Activated CD8-positive, alpha-beta memory T cell treated with anti-CD3 and anti-CD28 coated beads for 36 hours (primary cell): ENCODE measurements around the gene SLC22A23. TPM values are rescaled to one million over a fixed set of nuclear protein-coding genes. Genes with fewer than 3 reads are reported as not detected.

Experiments
- CTCF ChIA-PET: fragments of 350-600 bp; sonication (Branson Sonifier 250); formaldehyde crosslinking; loops from one replicate; lab custom pipeline; 2021; ENCODE audit warnings: antibody characterized with exemption; lab: Charles Lee
- POLR2A ChIA-PET: fragments of 350-600 bp; sonication (Branson Sonifier 250); formaldehyde crosslinking; loops from one replicate; lab custom pipeline; 2021; ENCODE audit warnings: antibody characterized with exemption; lab: Charles Lee
- total RNA-seq, 2 experiments: library from RNA; stranded (reverse); gene quantifications; one replicate each; pipeline ENCODE4 v1.2.3, GENCODE V29; 2021

The SLC22A23 gene
- total RNA-seq, 2 experiments from 2014 or later: 0.15 to 0.17 TPM

DNA sequence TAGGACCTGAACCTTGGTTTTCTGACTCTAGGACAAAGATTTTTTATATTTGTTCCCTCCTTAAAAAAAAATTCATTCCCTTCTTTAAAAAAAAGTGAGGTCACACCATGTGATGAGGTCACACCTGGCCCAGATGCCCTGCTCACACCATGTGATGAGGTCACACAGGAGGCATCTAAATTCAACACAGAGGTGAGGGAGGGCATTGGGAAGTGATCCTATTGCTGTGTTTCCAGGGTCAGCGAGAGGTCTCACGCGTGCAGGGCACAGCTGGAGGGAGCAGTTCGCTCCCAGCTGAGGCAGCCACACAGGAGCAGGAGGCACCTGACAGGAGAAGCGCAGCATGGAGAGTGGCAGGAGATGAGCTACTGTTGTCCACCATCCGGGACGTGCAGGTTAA lies 92.5 kb downstream of the SLC22A23 start:
- ChIA-PET POLR2A (no interaction called here), CTCF (no interaction called here)

DNA sequence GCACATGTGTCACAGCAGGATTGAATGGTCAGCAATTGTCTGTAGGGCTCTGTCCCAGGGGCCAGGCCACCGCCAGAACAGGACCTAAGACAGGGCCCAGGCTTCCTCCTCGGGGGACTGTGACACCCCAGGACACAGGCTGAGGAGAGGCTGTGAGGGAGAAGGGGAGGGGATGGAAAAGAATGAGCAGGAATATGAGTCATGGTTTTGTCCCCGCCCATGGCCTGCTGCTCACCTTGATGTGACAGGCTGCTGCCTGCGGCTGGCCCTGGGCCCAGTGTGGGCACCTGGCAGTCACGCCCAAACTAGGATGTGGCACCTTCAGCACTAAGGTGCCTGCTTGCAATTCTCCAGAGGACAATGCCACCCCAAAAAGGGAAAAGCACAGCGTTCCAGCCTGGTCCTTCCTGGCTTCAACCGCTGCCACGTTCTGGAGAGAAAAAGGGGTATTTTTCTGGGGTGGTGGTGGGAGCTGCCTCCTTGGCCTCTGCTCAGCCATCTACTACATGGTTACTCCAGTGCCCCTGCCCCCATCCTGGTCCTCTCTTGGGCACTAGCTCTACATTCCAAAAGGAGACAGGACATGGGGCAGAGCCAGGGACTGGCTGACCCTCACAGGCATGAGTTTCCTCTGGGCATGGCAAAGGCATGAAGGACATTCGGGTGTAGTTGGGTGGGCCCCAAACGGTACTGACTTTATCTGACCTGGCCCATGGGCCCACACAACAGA lies 93.4 kb downstream of the SLC22A23 start:
- POLR2A ChIA-PET: no interaction called here
- CTCF ChIA-PET: no interaction called here

DNA sequence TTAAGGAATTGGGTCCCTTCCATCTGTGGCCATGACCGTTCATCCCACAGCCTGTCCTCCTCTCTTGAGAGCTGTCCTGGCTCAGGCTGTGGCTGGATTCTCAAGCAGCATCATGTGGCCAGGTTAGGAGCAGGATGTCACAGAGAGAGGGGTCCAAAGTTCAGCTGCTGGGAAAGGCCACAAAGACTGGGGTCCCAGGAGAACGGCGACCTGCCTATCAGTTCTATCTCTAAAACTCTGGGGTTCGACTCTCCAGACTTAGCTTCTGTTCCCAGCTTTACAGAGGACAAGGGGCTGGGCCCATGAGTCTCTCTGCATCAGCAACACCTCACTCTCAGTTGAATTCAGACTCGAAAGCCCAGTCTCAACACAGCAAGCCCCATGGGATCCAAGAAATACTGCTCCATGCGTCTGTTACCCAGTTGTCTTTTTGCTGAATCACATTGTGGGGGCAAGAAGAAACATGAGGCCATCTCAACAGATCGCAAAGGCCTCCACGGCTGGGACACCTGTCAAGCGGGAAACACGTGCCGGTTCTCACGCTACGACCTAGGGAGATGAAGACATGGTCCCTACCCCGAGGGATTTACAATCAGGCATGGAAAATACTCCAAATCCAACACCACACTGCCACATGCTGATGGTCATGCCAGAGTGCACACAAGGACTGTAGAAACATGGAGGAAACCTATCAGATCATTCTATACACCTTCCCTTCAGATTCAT lies 95.4 kb downstream of the SLC22A23 start:
- ChIA-PET CTCF (no interaction called here), POLR2A (no interaction called here)

DNA sequence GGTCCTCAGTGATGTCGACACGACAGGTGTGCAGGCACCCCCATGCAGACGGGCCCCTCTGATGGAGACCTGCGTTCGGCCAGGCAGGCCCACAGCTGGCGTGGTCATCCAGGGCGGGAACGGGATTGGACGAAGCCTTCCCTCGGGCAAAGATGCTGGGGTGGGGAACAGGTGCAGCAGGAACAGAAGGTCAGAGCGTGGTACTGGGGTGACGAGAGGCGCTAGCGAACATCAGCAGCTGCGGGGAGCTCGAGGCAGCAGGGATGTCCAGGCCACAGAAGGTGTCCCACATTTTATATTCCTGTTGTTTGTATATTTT lies 96.2 kb downstream of the SLC22A23 start:
- CTCF ChIA-PET: no interaction called here
- POLR2A ChIA-PET: interaction anchor here (0.6 kb wide), 1 partner anchor 59 kb away, joined by 3 read pairs; no protein-coding TSS in a partner anchor

DNA sequence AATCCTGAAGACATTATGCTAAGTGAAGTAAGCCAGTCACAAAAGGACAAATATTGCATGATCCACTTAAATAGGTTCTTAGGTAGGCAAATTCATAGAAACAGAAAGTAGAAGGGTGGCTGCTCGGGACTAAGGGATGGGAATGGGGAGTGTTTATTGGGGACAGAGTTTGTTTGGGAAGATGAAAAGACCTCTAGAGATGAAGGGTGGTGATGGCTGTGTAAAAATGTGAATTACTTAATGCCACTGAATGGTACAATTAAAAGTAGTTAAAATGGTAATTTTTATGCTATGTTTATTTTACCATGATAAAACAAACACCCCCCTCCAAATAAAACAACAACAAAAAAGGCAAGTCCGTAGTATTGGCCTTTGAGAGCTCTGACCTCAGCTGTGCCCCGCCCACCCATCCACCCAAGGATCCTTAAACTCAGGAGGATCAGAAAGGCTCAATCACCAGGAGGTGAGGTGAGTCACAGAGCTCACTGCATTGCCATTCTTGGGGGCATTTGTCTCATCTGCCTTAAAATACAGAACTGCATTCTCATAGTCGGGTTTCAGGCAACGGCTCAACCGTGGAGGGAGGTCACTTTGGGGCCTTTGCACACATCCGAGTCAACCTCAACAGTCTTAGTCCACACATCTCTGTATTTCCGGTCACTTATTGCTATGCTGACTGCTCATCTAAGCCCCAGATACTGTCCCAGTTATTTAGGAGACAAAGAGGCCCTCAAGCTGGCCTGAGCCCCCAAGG lies 96.7 kb downstream of the SLC22A23 start:
- CTCF ChIA-PET: no interaction called here
- POLR2A ChIA-PET: interaction anchor here (0.6 kb wide), 1 partner anchor 59 kb away, joined by 3 read pairs; no protein-coding TSS in a partner anchor

DNA sequence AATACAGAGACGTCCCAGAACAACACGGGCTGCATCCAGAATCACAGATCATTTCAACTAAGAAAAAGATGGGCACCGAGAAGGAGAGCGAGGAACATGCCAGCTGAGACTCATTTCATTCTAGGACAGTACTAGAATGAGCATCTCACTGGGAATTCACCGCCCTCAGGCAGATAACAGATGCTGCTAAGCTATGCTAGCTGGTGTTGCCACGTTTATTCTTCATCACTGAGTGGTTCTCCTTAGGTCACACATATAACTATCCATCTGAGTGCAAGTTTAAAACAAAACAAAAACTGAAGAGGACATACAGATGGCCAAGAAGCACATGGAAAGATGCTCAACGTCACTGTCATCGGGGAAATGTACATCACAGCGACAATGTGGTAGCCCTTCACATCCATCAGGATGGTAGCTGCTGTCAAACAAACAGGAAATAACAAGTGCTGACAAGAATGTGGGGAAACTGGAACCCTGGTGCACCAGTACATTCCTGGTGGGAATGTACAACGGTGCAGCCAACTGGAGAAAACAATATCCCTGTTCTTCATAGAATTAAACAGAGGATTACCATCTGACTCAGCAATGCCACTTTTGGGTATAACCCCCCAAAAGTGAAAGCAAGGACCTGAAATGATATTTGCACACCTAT lies 97.6 kb downstream of the SLC22A23 start:
- ChIA-PET CTCF (no interaction called here), POLR2A (no interaction called here)

DNA sequence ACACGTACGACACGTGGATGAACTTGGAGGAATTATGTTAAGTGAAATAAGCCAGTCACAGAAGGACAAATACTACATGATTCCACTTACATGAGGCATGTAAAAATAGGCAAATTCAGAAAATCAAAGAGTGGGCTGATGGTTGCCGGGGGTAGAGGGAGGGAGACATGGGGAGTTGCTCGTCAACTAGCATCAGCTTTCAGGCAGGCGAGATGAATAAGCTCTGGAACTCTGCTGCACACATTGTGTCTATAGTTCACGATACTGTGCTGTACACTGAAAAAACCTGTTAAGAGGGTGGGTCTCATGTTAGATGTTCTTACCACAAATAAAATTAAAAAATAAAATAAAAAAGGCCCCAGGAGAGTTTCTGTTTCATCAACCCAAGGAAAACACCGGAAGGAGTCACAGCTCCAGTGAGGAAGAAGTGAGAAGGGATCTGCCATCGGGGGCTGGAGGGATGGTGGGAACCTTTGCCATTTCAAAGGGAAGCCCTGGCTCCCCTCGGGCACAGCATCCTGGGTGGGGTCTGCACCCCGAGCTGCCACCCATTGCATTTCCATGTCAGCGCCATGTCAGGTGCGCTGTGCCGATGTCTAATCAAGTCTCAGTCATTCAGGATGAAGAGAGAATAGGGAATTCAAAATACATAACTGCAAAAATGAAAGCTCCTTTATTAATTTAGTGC lies 98.3 kb downstream of the SLC22A23 start:
- ChIA-PET CTCF (no interaction called here), POLR2A (no interaction called here)

DNA sequence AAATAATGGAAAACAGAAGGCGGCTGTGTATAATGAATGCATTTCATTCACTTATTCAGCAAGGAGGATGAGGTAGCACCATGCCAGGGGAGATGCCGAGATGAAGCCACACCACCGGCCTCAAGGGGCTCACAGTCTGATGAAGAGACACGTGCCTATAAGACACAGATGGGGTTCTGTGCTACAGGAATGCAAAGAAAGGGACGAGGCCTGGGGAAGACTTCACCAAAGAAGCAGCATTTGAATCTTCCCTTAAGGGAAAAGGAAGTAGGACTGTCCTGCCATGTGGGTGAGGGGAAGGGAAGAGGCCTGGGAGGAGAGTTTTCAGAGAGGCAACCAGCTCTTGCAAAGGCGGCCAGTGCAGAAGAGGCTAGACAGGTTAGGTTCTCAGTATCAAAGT lies 99.2 kb downstream of the SLC22A23 start:
- ChIA-PET CTCF (no interaction called here), POLR2A (no interaction called here)

DNA sequence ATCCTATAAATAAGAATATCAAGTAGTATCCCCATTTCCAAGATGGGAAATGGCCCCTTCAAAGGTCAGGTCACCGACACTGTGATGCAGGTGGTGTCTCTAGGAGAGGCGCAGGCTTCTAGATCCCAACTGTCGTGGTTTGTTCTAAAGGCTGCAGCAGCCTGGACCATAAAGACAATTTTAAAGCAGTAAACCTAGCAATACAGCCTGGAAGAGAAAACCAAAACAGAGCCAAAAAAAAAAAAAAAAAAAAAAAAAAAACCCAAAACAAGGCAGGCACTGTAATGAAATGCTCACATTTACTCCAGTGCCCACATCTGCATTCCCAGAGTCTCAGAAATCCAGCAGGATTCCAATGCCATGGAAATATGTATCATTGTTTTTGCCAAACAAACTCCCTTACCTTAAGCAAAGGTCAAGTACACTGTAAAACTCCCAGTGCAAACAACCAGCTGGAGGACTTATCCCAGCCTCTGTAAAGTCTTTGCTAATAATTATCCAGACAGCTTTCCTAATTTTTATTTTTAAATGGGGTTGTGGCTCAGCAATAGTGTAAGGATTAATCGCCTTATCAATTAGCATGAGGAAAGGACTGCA lies 99.9 kb downstream of the SLC22A23 start:
- ChIA-PET POLR2A (no interaction called here), CTCF (no interaction called here)

DNA sequence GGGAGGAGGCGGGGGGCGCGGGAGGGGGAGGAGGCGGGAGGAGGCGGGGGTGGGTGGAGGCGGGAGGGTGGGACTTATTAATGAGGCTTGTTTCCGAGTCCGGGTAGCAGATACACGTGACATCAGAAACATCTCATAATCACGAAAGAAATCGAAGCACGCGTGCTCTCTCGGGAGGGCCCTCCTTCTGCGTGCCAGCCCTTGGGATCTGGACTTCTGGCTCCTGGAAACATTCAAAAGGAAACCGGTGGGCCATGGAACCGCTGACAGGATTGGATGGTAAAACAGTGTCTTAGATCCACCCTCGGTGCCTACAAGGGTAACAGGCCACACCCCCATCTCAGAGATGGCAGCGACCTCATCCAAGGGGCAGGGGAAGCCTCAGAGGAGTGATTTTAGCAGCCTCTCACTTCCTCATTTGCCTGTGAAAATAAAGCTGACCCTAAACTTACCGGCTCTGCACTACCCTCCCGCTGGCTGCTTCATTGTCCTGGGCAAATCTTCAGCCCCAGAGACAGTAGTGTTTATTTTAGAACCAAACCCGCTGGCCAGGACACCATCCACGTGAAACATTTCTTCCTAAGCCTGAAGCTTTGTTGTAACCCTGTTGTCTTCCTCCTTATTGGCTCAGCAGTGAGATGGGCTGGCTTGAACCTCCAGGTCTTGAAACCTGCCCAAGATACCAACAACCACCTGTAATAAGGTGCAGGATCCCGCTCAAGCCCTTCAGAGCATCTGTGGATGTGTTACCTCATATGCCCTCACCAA lies 100.6 kb downstream of the SLC22A23 start:
- ChIA-PET CTCF (interaction anchor here (0.6 kb wide), 1 partner anchor 1116 kb away, joined by 5 read pairs; no protein-coding TSS in a partner anchor), POLR2A (no interaction called here)

DNA sequence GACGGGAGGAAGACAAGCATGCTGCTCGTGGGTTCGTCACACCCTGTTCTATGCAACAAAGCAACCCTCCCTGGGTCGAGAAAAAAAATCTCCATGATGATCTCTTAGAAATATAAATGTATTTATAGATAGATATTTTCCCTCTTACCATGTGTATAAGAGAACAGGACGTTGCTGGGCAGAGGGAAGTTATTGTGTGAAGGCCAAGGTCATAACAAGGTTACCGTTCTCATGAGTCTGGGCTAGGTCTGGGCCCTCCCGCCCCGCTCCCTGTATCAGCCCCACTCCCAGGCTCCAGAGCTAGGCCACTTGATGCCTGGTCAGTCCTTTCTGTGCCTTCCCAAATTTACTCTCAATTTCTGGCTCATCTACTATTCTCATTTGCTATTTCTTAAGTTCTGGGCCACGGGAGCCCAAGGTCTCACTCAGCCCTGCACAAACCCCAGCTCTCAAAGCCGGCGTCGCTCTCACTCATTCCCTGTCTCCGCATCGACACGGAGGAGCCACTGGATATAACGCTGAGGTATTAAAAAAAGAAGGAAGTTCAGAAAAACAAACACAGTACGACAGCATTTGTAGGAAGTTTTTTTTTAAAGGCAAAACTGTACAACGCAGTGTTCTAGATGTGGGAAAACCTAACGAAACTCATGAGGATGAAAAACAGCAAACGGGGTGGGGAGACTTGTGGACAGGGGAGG lies 101.3 kb downstream of the SLC22A23 start:
- ChIA-PET POLR2A (no interaction called here), CTCF (no interaction called here)

DNA sequence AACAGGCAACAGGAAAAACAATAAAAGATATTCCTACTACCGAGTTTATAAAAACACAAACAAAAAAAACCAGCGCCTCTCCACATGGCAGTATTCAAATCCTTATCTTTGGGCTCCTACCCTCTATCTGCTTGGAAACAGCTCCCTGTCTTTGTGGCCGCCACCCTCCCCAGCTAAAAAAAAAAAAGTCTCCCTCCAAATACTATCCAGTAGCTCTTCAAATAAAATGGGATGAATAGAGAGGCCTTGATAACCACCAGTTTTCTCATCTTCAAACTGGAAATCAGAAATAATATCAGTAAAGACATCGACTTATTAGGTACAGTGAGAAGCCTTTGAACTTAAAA lies 101.9 kb downstream of the SLC22A23 start:
- ChIA-PET CTCF (interaction anchor here (0.6 kb wide), 1 partner anchor 75 kb away, joined by 3 read pairs; no protein-coding TSS in a partner anchor), POLR2A (no interaction called here)

DNA sequence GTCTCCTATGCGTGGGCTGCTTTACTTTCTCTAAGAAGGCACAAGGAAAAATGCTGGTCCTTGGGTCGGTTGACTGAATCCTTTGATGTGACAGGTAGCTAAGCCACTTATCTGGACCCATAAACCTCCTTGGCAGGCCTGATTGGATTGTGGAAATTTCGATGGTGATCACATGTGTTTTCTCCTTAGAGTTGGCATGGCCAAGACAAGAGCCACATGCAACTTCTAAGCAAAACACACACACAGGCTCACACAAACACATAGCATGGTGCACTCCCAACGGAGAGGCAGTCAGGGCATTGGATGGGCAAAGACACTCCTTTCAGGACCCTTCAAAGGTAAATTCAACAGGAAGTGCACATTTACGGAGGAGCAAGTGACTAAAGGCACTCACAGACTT lies 102.9 kb downstream of the SLC22A23 start:
- ChIA-PET POLR2A (no interaction called here), CTCF (no interaction called here)

DNA sequence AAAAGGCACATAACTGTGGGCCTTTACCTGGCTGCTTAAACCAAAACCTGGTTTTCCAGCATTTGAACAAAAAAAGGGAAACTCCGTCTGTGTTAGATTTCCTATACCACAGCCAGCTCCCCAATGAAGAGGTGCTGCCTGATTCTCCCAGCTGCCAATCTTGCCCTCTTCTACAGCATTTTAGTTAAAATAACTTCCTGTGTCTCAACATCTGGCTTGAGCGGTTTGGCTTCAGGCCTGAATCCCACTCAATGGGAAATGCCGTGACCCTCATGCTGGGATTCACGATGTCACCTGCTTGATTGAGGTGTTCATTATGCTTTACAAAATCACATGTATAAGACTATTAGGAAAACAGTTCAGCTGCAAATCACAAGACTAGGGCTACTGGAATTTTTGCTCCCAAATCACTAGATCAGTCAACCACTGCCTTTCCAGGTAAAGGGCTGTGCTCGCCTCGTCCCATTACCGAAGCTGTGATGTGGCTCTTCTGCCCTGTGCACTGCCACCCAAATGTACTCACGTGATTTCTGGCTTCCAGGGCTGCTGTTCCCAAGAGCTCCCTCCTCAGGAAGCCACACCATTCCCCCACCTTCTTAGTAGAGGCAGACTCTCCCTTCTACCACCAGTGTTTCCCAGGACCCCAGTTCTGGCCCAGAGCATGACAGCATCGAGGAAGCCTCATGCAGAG lies 103.5 kb downstream of the SLC22A23 start:
- ChIA-PET CTCF (no interaction called here), POLR2A (no interaction called here)

DNA sequence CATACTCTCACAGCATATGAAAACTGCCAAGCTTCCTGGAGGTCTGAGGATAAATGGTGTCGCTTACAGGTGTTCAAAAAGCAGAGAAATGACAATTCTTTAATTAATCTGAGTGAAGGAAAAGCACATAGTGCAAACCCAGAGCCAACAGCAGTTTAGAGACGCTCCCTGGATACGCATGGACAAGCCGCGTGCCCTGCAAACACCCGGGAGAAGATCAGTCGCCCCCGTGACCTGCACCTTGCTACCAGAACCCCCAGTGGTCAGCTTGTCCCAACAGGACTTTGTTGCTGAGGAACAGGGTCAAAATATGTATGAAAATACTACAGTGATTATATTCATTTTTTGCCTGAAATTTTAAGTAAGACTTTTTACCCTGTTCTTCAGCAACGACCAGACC lies 104.2 kb downstream of the SLC22A23 start:
- CTCF ChIA-PET: no interaction called here
- POLR2A ChIA-PET: no interaction called here

DNA sequence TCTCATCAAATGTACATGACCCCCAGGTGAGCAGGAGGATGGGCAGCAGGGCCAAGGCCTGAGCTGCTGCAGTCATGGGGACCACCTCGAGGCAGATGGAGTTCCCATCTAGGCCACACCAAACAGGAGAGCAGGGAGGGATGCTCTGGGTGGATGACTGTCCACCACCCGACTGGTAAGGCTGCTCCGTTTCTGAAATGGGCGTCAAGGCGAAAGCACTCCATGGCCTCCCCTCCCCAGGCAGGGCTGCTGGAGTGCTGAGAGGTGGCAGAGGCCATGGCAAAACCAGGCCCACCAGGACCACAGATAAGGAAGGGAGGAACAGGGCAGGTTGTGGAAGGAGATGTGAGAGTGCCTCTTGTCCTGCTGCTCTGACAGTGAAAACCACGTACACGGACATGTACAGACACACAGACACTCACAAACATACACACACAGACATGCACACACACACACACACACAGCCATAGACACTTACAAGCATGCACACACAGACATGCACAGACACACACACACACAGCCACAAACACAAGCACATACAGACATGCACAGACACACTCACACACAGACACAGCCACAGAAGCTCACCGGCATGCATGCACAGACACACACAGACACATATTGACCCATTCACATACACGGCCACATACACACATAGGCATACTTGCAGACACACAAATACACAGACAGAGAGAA lies 104.9 kb downstream of the SLC22A23 start:
- ChIA-PET CTCF (no interaction called here), POLR2A (no interaction called here)
